Thyroid gland (tissue), 4 donors: Measurements from ENCODE around the gene CACUL1.

ENCODE experiments used
- CTCF ChIP-seq, 6 experiments: fragments of 200-600 bp in 3 of 6; fragments of 450-650 bp in 3 of 6; sonication (generic) in 3 of 6; IDR thresholded peaks; one replicate each; pipeline ENCODE4 v1.5.1; 2016 to 2019; ENCODE audit warnings: antibody characterized with exemption in 6 of 6, mild to moderate bottlenecking in 2 of 6, inconsistent platforms in 1 of 6, moderate library complexity in 1 of 6
- POLR2A ChIP-seq, 2 donors: fragments of 450-650 bp; IDR thresholded peaks; one replicate each; pipeline ENCODE4 v1.6.1; 2017; ENCODE audit warnings: antibody characterized with exemption in 2 of 2, mild to moderate bottlenecking in 2 of 2, moderate library complexity in 1 of 2

DNA sequence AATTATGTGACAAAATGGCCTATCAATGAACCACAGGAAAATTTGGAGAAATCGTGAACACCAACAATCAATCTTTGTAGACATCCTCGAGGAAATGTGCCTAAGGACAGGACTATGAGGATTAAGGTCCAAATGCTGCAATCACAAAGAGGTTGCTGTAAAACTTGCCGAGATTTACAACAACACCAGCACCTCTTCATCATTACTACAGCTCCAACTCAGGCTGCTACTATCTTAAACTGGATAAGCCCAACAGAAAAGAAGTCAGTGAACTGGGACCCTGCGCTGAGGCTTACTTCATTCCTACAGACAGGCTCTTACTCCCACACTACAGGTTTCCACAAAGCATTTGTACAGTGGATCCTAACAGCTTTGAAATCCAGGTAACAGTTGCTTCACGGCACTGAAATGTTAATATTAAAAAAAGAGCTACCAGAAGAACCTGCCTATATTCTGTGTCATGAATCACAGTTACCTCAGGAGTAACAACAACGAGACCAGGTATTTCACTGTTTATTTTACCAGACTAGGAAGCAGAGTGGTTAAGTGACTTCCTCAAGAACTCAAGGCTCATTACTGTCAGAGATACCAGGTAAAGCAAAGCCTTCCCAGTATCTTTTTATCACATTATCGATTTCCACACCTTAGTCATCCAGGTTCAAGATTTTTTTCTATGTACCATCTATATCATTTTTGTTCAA, 23.9 kb downstream of the CACUL1 start:
- TF ChIP-seq CTCF (IDR thresholded peaks at IDR 0.05) (no peak), POLR2A (IDR thresholded peaks at IDR 0.05) (no peak)
